Measurements from ENCODE around the gene TNFRSF9.

DNA sequence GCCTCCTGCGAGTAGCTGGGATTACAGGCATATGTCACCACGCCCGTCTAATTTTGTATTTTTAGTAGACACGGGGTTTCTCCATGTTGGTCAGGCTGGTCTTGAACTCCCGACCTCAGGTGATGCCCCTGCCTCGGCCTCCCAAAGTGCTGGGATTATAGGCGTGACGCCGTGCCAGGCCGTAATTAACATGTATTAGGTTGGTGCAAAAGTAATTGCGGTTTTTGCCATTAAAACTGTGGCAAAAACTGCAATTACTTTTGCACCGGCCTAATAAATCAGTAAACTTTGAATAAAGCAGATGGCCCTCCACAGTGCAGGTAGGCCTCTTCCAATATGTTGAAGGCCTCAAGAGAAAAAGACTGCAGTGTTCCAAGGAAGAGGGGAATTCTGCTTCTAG is 35.4 kb downstream of the TNFRSF9 start:
- TF ChIP-seq, protein P1, sequence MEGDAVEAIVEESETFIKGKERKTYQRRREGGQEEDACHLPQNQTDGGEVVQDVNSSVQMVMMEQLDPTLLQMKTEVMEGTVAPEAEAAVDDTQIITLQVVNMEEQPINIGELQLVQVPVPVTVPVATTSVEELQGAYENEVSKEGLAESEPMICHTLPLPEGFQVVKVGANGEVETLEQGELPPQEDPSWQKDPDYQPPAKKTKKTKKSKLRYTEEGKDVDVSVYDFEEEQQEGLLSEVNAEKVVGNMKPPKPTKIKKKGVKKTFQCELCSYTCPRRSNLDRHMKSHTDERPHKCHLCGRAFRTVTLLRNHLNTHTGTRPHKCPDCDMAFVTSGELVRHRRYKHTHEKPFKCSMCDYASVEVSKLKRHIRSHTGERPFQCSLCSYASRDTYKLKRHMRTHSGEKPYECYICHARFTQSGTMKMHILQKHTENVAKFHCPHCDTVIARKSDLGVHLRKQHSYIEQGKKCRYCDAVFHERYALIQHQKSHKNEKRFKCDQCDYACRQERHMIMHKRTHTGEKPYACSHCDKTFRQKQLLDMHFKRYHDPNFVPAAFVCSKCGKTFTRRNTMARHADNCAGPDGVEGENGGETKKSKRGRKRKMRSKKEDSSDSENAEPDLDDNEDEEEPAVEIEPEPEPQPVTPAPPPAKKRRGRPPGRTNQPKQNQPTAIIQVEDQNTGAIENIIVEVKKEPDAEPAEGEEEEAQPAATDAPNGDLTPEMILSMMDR (optimal IDR thresholded peaks at IDR 0.05 in 1 of 3, IDR thresholded peaks at IDR 0.05 in 1 of 3, conservative IDR thresholded peaks at IDR 0.05 in 1 of 3; ENCODE audit: extremely low read depth in 1 of 3, insufficient read depth in 2 of 3, low read length in 3 of 3) = no peak
- no peak for TF ChIP-seq EZH2 (IDR thresholded peaks at IDR 0.05; ENCODE audit: low read length)

Data from keratinocyte (primary cell).